IPS DF 4.7 (cell line): Measurements from ENCODE around the gene EGFR.
"Not testable (repeated sequence)": the region's sequence is repeated elsewhere in the genome, so short reads cannot be mapped to it uniquely, and the experiment has no call there.

ENCODE experiments used
- DNase-seq: peaks from one replicate; pipeline ENCODE4 v3.0.0-alpha.2; 2013; ENCODE audit warnings: low spot score; ENCODE audit errors: extremely low read depth

Gene EGFR

GRCh38 chr7:55034776-55035175, 16.0 kb downstream of the EGFR start:
- no peak for DNase-seq

DNA sequence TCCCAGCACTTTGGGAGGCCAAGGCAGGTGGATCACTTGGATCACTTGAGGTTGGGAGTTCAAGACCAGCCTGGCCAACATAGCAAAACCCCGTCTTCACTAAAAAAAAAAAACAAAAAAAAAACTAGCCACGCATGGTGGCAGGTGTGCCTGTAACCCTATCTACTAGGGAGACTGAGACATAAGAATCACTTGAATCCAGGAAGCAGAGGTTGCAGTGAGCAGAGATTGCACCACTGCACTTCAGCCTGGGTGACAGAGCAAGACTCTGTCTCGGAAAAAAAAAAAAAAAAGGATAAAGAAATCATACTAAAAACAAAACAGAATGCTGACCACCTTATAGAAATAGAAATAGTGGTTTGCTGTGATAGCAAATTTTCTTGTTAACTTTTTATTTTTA, 16.6 kb downstream of the EGFR start:
- not testable (repeated sequence) for DNase-seq

DNA sequence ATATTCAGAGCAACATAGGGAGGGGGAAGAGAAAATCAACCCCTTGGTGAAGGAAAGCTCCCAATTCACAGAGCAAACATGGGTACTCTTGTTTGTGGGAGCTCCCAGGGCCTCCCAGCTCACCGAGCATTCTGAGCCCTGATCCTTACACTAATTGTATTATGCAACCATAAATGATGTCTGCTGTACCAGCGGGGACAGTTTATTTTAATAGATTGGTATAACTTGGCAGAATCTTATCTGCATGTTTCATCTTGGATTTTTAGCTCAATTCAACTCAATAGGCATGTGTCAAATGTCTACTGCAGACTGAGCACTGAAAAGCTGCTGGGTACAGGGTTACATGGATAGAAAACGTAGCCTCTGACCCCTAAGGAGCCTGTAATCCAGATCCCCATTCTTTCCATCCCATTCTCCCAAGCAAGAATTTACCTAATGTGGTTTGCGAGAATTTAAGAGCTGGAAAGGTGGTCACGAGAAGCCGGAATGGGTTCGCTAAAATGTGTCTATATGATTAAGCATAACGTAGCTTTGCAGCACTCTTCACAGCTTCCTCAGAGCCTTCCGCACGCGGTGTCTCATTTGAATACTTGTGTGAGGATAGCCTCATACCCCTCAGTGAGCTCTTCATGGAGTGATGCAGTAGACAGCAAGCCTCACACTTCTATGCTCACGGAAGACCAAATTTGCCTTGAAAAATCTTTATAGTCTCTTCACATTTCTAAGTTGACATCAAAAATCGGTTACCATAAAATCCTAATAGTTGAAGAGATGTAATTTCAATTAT, 18.3 kb downstream of the EGFR start:
- DNase-seq: no peak

DNA sequence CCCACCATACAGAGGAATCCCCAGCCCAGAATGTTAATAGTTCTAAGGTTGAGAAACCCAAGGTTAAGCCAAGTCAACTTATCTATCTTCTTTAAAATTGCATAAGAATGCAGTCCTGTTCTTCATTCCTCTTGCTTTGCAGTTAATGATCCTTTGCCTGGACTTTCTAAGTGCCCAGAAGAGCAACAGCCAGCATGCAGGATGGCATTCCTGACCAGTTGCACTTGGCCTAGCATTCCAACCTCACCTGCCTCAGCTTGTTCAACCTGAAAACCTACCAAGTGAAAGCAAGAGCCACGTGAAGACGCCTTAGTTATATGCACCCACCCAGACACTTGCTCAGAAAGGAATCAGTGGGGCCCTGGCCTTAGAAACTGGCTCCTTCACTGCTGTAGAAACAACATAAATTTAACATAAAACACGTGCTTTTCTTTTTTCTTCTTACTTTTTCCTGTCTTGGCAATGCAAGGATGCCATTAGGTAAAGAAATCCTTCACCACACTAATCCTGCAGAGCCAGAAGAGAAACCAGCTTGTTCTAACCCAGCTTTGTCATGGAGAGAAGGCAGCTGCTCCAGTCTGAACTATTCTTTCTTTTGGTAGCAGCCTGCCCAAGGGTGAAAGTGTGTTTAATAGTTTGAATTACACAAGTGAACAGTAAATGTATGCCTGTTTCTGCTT, 25.0 kb downstream of the EGFR start:
- DNase-seq: no peak

DNA sequence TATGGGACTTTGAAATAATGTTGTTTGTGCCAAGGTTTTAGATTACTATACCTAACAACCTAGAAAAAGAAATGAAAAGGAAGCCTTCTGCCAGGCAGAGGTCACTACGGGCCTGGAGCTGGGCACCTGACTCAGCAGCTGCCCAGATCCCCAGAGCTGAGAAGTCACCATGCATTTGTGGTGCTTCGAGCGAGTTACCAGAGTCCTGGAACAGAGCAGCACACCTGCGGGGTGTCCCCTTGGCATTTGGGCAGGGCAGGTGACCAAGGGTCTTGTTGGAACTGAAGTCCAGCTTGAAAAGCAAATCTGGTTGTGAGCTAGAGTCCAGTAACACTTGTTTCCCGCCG, 25.5 kb downstream of the EGFR start:
- DNase-seq: no peak

DNA sequence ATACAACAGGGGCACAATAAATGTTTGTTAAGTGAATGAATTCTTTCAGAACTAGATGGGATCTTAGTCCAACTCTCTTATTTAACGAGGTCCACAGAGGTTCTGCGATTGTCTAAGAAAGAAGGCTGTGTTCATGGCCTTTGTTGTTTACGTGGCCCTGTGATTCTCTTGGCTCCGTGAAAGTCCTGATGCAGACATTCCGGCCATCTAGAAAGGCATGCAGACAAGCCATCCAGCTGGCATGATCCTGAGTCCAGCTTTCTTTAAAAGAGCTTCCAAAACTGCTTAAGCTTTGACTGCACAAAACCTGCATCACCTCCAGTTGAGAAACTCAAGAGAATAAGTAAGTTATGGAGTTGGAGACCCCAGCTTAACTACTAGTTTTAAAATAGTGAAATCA, 26.0 kb downstream of the EGFR start:
- DNase-seq: no peak

DNA sequence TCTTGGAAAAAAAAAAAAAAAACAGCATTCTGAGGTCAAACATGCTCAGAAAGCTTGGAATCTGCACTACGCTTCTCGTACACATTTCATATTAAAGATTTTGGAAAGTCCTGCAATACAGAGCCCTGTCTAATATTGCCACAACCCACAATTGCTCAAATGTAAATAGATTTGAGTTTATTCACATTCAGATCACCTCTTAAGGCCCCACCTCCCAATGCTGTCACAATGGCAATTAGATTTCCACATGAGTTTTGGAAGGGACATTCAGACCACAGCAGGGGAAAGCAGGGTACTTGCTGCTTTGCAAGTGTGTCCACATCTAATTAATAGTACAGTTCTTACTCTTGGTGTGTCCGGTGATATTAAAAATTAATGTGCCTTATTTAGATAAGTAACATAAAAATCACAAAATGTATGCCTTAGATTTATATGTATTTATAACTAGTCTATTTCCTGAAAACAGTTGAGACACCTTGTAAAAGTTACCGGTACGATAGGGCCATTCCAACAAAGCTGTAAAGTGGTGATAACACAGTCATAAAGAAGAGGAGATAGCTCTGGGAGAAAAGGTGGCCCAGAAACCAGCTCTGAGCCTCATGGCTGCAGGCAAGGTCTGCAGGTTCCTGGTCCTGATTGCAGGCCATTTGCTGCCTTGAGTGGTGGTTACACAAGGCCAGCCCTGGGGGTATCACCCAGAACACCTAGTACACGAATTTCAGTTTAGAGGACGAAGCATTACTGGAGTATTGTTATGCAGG, 27.9 kb downstream of the EGFR start:
- no peak for DNase-seq

- DNase-seq: no peak
These were observed 29.5 kb downstream of the EGFR start for GRCh38 chr7:55048221-55048859.

DNA sequence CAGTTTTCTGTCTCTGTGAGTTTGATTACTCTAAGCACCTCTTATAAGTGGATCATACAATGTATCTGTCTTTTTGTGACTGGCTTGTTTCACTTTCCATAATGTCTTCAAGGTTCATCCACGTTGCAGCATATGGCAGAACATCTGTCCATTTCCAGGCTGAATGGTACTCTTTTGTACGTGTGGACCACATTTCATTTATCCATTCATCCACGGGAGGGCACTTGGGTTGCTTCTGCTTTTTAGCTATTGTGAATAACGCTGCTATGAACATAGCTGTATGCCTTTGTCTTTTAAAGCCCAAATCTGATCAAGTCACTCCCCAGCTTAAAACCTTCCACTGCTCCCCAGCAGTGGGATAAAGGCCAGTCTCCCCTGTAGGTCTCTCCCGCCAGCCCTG, 31.5 kb downstream of the EGFR start:
- DNase-seq: no peak

GRCh38 chr7:55052081-55052480, 33.3 kb downstream of the EGFR start:
- no peak for DNase-seq

GRCh38 chr7:55052741-55053427, 34.1 kb downstream of the EGFR start:
- DNase-seq: no peak

GRCh38 chr7:55053651-55054571, 35.1 kb downstream of the EGFR start:
- no peak for DNase-seq

GRCh38 chr7:55054758-55055157, 35.9 kb downstream of the EGFR start:
- DNase-seq: no peak

DNA sequence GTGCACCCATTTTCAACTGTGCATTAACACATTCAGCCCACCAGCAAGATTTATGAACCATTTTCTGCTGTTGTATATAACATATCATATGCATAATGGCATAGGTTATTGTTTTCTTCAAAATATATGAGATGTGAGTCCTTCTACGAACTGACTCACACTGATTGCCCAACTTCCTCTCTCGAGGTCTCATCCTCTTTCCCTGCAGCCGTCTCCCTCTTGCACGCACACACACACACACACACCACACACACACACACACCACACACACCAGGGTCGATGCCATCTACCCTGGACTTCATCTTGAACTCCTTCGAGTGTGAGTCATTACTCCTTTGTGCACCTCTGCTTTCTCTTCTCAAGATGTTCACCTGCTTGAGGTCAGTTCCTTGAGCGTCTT, 36.7 kb downstream of the EGFR start:
- no peak for DNase-seq

DNA sequence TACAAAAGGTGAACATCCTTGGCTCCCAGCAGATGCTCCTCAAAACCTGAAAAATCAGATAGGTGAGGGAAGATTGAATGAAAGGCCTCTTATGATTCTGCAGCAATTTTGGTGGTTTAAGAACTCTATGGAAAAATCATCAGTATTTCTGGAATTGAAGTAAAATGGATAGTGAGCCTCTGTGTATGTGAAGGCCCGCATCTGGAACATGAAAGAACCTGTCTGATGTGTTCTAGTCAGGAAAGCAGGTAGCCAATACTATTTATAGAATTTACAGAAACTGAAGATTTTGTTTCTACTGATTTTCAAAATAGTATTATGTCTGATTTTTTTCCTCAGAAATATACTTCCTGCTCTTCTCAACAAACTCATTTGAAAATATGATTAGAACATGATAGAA, 37.3 kb downstream of the EGFR start:
- DNase-seq: no peak

DNA sequence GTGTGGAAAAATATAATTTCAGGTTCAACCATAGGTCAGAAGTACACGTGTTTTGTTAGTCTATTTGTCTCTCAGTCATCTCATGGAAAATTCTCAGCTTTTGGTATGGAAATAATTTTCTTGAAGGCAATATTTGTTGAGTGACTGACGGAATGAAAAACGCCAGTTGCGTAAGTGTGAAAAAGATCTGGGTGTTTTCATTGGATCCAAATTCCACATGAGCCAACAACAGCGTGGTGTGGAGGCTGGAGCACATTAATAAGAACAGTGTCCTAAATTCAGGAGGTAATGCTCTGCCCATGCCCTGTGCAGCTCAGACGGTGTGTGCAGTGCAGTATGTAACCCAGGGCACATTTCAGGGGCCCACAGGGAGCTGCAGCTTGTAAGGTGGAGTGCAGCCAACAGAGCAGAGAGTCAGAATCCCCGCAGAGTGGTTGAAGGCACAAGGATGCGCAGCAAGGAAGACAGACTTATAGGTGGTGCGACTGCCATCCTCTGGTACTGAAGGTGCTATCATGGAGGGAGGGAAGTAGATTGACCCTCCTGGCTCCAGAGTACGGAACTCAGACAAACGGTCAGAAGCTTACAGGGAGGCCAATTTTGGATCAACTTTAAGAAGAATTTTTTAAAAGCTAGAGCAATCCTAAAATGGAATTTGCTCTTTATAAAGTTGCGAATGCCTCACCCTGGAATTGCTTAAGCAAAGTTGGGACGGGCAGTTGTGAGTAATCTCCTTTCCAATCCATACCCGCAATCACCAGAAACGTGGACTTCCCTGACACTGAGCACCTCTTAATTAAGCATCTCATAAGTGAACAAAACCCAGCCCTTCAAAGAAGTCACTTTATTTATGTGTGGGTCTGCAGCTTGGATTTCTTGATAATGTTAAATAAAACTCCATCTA, 38.0 kb downstream of the EGFR start:
- no peak for DNase-seq

- DNase-seq: no peak
These were observed 39.5 kb downstream of the EGFR start for GRCh38 chr7:55058314-55058713.

DNA sequence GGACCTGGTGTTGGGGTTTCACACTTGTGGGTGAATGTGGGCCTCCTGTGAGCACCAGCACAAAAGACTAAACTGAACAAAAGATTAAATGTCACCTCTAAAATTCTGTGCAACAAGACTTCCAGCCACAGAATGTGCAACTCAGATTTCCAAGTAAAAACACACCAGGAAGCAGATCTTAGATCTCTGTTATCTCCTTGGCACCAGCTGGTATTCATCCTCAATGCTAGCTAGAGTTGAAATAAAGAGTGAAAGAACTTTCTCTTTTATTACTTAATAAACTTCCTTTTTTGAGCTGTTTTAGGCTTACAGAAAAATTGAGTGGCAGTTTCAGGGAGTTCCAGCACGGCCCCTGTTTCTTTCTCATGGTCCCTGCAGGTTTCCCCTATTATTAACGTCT, 40.2 kb downstream of the EGFR start:
- DNase-seq: no peak

GRCh38 chr7:55060085-55060484, 41.3 kb downstream of the EGFR start:
- no peak for DNase-seq
